ENCODE measurements around the gene FOXL1. TPM values are rescaled to one million over a fixed set of nuclear protein-coding genes. Genes with fewer than 3 reads are reported as not detected.

Gene FOXL1
- total RNA-seq, 1 donor from 2014 or later, result 0.82 TPM

GRCh38 chr16:86625821-86626220, 47.5 kb downstream of the FOXL1 start:
- FAIRE-seq (no peak), DNase-seq (ENCODE audit: low spot score in 2 of 2) (no peak)

GRCh38 chr16:86626284-86626683, 47.9 kb downstream of the FOXL1 start:
- DNase-seq (ENCODE audit: low spot score in 2 of 2), result no peak
- no peak for FAIRE-seq

GRCh38 chr16:86626966-86627365, 48.6 kb downstream of the FOXL1 start:
- FAIRE-seq, result no peak
- no peak for DNase-seq (ENCODE audit: low spot score in 2 of 2)

GRCh38 chr16:86628614-86629013, 50.3 kb downstream of the FOXL1 start:
- no peak for DNase-seq (ENCODE audit: low spot score in 2 of 2)
- FAIRE-seq, result no peak

- FAIRE-seq (no peak), DNase-seq (ENCODE audit: low spot score in 2 of 2) (no peak)
Observed at GRCh38 chr16:86630471-86630870, 52.1 kb downstream of the FOXL1 start.

GRCh38 chr16:86631444-86631843, 53.1 kb downstream of the FOXL1 start:
- FAIRE-seq, result no peak
- DNase-seq (ENCODE audit: low spot score in 2 of 2), result no peak

Other genes with a start within 250 kb of the FOXL1 start
- gene FOXF1, start 68.0 kb upstream of the FOXL1 start, total RNA-seq, result 0.41 TPM
- 11.8 TPM for gene MTHFSD, start 23.3 kb upstream of the FOXL1 start, total RNA-seq
- 0.41 TPM for gene FOXC2, start 11.7 kb upstream of the FOXL1 start, total RNA-seq

Data from frontal cortex (tissue), 4 donors.